ENCODE measurements around the gene PASK.
"Not testable (repeated sequence)": the region's sequence is repeated elsewhere in the genome, so short reads cannot be mapped to it uniquely, and the experiment has no call there.

The PASK gene

GRCh38 chr2:241148891-241149674, at the start of gene PASK:
PASK (minus strand) TSS chr2:241149472; CDS start chr2:241143032, 6,440 bp downstream.
- peak; percentile 96 for DNase-seq

GRCh38 chr2:241198381-241199279, 49.4 kb upstream of the PASK start:
- no peak for DNase-seq

GRCh38 chr2:241197947-241198346, 48.7 kb upstream of the PASK start:
- DNase-seq: no peak

- not testable (repeated sequence) for DNase-seq
Measured at GRCh38 chr2:241197246-241197645, 48.0 kb upstream of the PASK start.

- no peak for DNase-seq
Measured at GRCh38 chr2:241195506-241196130, 46.3 kb upstream of the PASK start.

GRCh38 chr2:241194811-241195210, 45.5 kb upstream of the PASK start:
- no peak for DNase-seq

GRCh38 chr2:241193271-241193670, 44.0 kb upstream of the PASK start:
- DNase-seq: no peak

GRCh38 chr2:241191081-241191480, 41.8 kb upstream of the PASK start:
- DNase-seq: no peak

- DNase-seq: no peak
Measured at GRCh38 chr2:241190291-241190981, 41.2 kb upstream of the PASK start.

- no peak for DNase-seq
Measured at GRCh38 chr2:241189856-241190201, 40.6 kb upstream of the PASK start.

GRCh38 chr2:241189093-241189855, 40.0 kb upstream of the PASK start:
- no peak for DNase-seq

- DNase-seq: no peak
Measured at GRCh38 chr2:241188361-241189092, 39.3 kb upstream of the PASK start, which contains the start of gene ANO7. ANO7 (plus strand) TSS chr2:241188677; CDS start chr2:241190064, 1,387 bp downstream.

GRCh38 chr2:241187918-241188234, 38.6 kb upstream of the PASK start:
- no peak for DNase-seq

- no peak for DNase-seq
Measured at GRCh38 chr2:241187101-241187917, 38.0 kb upstream of the PASK start.

- no peak for DNase-seq
Measured at GRCh38 chr2:241185961-241186360, 36.7 kb upstream of the PASK start.

GRCh38 chr2:241184901-241185300, 35.6 kb upstream of the PASK start:
- DNase-seq: no peak

- DNase-seq: no peak
Measured at GRCh38 chr2:241183221-241183620, 33.9 kb upstream of the PASK start.

- DNase-seq: no peak
Measured at GRCh38 chr2:241182531-241183133, 33.4 kb upstream of the PASK start.

- DNase-seq: no peak
Measured at GRCh38 chr2:241182126-241182525, 32.9 kb upstream of the PASK start.

- no peak for DNase-seq
Measured at GRCh38 chr2:241180495-241180894, 31.2 kb upstream of the PASK start.

All from NCI-H1105 (cell line).